ENCODE data around the gene LAMA2.

GRCh38 chr6:129194306-129194941 lies 311.5 kb downstream of the LAMA2 start:
- no peak for TF ChIP-seq POLR2A (IDR thresholded peaks at IDR 0.05; ENCODE audit: low read depth)
- TF ChIP-seq EP300 (IDR thresholded peaks at IDR 0.05): no peak
- TF ChIP-seq CTCF (IDR thresholded peaks at IDR 0.05): no peak
